ENCODE results near the gene GCC1.
"Not testable (repeated sequence)": the region's sequence is repeated elsewhere in the genome, so short reads cannot be mapped to it uniquely, and the experiment has no call there.

The GCC1 gene

GRCh38 chr7:127588697-127589482 lies 3.5 kb upstream of the GCC1 start:
- no peak for DNase-seq

- peak; percentile 14 to 44 for DNase-seq
Measured at GRCh38 chr7:127588019-127588696, 2.8 kb upstream of the GCC1 start, which contains the start of gene ARF5. TSS of gene ARF5 (plus strand) at chr7:127588411. CDS start at chr7:127588499, 88 bp downstream.

DNA sequence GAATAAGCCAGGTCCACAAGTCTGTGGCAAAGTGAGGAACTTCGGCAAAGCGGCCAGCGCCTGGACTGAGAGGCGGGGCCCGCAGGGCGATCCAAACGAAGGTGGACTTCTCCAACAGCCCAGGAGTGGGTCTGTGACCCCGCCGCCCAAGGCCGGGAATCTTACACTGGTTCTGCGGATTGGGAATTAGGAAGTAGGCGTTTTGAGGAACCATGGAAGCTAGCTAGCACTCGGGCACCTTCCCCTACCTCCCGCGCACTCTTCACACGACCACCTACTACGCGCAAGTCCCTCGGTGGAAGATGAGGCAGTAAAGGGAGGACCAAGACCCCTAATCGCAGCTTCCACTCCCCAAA lies 2.2 kb upstream of the GCC1 start:
- DNase-seq: no peak

DNA sequence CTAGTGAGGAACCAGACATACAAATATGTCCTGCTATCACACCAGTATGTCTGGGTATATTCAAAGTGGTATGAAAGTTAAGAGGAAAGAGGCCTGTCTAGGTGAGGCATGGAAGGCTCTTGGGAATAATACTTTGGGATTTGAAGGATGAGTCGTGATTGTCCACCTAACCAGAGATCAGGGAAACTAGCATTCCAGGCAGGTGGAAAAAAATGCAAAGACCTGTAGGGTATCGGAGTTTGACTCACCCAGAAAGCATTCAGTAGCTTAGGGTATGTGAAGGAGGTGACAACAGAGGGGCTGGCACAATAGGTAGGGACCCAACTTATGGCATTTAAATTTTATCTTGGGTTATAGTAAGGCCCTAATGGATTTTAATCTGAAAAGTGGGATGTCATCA lies 950 bp upstream of the GCC1 start:
- DNase-seq: no peak

DNA sequence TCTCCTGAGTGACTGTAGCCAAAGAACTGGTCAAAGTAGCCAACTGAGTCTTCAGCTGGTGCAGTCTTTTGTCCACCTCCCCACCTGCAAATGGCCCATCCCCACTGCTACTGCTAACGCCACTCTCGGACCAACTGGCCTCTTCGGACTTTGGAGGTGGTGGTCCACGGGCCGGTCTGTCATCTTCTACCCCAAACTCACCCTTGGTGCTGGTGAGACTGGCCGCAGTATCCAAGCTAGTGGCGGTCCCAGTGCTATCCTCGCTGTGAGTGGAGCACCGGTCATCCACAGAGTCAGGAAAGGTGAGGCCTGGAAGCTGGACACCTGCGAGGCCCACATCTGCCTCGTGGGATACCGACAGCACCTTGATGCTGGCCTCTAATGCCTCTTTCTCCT lies 750 bp downstream of the GCC1 start:
- DNase-seq: no peak

DNA sequence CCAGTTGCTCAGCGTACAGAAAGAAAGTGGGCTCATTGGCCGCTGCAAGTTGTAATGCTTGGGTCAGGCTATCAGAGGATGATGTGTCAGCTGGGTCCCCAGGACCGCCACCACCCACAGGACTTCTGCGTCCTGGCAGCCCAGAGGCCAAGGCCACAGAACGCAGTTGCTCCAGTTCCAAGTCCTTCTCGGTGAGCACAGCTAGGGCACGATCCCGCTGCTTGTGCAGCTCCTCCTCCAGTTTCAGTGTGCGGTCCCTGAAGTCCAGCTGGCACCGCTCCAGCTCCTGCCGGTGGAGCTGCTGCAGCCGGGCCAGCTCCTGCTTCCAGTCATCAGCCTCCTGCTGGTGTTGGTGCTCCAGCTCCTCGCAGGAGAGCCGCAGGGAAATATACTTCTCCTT lies 3.0 kb downstream of the GCC1 start:
- peak; percentile 11 to 39 for DNase-seq

DNA sequence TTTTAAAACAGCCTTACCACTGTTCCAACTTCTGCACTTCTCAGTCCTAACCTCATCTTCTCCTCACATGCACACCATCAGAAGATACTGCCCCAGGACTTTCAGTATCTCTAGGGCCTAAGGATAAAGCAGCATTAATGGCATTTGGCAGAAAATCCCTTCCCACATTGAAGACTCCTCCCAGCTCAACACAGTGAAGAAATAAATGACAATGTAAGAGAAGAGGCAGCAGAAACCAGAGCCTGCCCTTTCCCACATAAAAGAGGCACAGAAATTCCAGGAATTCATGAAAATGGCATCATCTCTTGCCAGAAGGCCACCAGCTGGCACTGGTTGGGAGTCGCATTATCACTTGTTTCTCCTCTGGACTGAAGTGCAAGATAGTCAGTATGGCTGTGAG lies 3.7 kb downstream of the GCC1 start:
- no peak for DNase-seq

- DNase-seq: no peak
Measured at GRCh38 chr7:127580612-127581011, 4.8 kb downstream of the GCC1 start.

GRCh38 chr7:127578711-127579275 lies 6.6 kb downstream of the GCC1 start:
- DNase-seq: no peak

GRCh38 chr7:127578036-127578684 lies 7.2 kb downstream of the GCC1 start:
- peak in 1 of 2 experiments; percentile 22 for DNase-seq

DNA sequence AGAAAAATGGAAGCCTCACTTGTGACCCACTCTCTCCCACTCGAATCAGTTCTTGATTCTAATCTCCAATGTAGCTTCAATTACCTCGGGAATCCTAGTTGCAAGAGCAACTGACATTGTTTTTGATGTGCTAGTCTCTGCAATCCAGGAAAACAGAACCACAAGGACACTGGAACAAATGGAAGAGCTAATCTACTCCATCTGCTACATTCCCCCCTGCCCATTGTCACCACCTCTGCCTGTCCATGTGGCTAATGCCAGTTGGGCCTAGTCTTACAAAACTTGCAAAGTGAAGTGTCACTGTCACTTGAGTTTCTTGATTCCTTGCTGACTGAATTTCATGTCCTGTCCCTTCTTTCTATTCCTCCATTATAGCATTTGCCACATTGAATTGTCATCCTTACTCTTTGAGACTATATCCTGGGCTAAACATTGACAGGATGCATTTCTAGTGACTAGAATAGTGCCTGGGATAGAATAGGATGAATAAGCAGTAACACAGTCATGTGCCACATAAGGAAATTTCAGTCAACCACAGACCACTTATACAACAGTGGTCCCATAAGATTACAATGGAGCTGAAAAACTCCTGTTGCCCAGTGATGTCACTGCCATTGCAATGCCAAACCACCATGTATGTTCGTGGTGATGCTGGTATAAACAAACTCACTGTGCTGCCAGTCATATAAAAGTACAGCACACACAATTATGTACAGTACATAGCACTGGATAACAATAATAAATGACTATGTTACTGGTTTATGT lies 13.5 kb downstream of the GCC1 start:
- no peak for DNase-seq

GRCh38 chr7:127568034-127568433 lies 17.4 kb downstream of the GCC1 start:
- DNase-seq: not testable (repeated sequence)

DNA sequence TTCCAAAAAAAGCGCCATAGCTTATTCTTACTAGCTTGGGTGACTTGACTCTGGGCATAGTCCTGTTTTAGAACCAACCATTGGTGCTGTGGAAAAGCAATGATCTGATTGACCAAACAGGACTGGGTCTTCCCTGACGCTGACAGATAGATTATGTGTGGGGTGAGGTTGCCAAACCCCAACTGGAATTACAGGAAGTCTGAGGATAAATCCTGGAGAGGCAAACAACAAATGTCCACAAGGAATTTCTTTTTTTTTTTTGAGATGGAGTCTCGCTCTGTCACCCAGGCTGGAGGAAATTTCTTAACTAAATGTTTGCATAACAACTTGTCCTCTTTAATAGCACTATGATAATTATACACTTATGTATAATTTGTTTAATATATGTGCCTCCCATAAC lies 19.2 kb downstream of the GCC1 start:
- no peak for DNase-seq

GRCh38 chr7:127557803-127558202 lies 27.6 kb downstream of the GCC1 start:
- DNase-seq: no peak

- no peak for DNase-seq
Measured at GRCh38 chr7:127556404-127556803, 29.0 kb downstream of the GCC1 start.

GRCh38 chr7:127551941-127552340 lies 33.5 kb downstream of the GCC1 start:
- DNase-seq: no peak

GRCh38 chr7:127550247-127550646 lies 35.1 kb downstream of the GCC1 start:
- DNase-seq: no peak

DNA sequence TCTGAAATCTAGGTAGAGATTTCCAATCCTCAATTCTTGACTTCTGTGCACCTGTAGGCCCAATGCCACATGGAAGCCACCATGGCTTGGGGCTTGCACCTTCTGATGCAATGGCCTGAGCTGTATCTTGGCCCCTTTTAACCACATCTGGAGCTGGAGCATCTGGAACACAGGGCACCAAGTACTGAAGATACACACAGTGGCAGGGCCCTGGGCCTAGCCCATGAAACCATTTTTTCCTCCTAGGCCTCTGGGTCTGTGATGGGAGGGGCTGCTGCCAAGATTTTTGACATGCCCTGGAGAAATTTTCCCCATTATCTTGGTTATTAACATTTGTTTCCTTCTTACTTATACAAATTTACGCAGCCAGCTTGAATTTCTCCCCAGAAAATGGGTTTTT lies 39.1 kb downstream of the GCC1 start:
- no peak for DNase-seq

GRCh38 chr7:127541548-127541947 lies 43.8 kb downstream of the GCC1 start:
- DNase-seq: no peak

GRCh38 chr7:127540461-127540860 lies 44.9 kb downstream of the GCC1 start:
- not testable (repeated sequence) for DNase-seq

DNA sequence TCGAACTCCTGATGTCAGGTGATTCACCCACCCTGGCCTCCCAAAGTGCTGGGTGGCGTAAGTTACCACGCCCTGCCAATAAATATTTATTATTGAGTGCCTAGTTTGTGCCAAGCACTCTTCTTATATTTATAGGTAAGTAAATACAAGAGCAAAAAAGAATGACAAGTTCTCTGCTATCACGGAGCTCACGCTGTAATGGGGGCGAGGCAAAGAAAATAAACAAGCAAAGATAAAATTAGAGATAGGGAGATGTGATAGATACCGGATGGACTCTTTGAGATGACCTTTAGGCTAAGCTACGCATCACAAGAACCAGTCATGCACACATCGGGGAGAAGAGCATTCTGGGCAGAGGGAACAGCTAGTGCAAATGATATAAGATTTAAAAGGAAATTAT lies 46.3 kb downstream of the GCC1 start:
- DNase-seq: no peak

- DNase-seq: peak in 1 of 2 experiments; percentile 4
Measured at GRCh38 chr7:127536741-127537140, 48.7 kb downstream of the GCC1 start.

DNA sequence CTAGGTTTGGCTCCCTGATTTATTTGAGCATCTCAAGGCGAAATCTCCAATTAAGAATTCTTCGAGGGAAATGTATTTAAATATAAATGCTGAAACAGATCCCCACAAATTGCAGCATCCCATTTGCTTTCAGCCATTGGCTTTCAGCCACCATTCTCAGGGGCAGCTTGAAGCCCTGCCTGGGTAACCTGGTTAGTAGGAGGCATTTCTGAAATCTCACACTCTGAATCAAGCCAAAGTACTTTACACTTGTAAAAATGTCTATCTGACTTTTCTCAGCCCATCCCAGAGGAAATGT lies 49.1 kb downstream of the GCC1 start:
- DNase-seq: no peak
